Subcutaneous abdominal adipose tissue (tissue), 5 donors: ENCODE results near the gene LPAR1.
"Not testable (repeated sequence)": the region's sequence is repeated elsewhere in the genome, so short reads cannot be mapped to it uniquely, and the experiment has no call there.

ENCODE experiments used
- H3K27ac ChIP-seq: one replicate; pipeline ENCODE4 v1.7.0; 2013; ENCODE audit warnings: low read depth, mild to moderate bottlenecking, inconsistent platforms, low read length, moderate library complexity
- H3K27me3 ChIP-seq, 5 donors: one replicate each; pipeline ENCODE4 v1.7.0; 2013; ENCODE audit warnings: low read length in 5 of 5, inconsistent platforms in 1 of 5; ENCODE audit not compliant: control insufficient read depth in 5 of 5, insufficient read depth in 4 of 5
- H3K36me3 ChIP-seq, 5 donors: one replicate each; pipeline ENCODE4 v1.7.0; 2013; ENCODE audit warnings: low read length in 5 of 5; ENCODE audit not compliant: control insufficient read depth in 5 of 5, insufficient read depth in 5 of 5
- H3K4me1 ChIP-seq, 5 donors: one replicate each; pipeline ENCODE4 v1.7.0; 2013; ENCODE audit warnings: low read length in 5 of 5, mild to moderate bottlenecking in 3 of 5, moderate library complexity in 1 of 5; ENCODE audit not compliant: control insufficient read depth in 5 of 5, insufficient read depth in 5 of 5
- H3K4me3 ChIP-seq, 5 donors: one replicate each; pipeline ENCODE4 v1.7.0; 2013; ENCODE audit warnings: low read length in 5 of 5, low read depth in 1 of 5
- H3K9ac ChIP-seq, 5 donors: one replicate each; pipeline ENCODE4 v1.7.0; 2013; ENCODE audit warnings: low read length in 5 of 5, mild to moderate bottlenecking in 4 of 5, moderate library complexity in 3 of 5
- H3K9me3 ChIP-seq, 5 donors: one replicate each; pipeline ENCODE4 v1.7.0; 2013; ENCODE audit warnings: low read length in 5 of 5; ENCODE audit not compliant: control insufficient read depth in 5 of 5
- donor health status: healthy.
- donor health status: healthy.
- donor health status: healthy.
- donor health status: healthy.
- donor health status: healthy.

LPAR1 gene

DNA sequence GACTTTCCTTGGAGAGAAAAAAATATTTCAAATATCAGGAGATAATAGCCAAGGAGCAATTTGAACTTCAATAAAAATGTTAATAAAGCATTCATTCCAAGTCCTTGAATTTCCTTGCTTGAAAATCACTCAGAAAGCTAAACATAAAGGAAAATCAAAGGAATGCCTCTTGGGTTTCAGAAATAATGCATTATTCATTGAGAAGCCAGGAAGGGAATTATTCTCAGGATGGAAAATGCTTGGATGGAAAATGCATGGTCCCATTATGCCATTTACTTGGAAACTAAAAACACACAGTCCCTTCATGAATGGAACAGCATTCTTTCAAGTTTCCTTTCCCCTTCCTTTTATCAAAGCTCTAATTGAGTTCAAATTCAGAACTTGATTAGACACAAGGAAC is 160.9 kb downstream of the LPAR1 start:
- H3K4me3 ChIP-seq = no peak overlapping the region
- H3K27ac ChIP-seq = no peak overlapping the region

DNA sequence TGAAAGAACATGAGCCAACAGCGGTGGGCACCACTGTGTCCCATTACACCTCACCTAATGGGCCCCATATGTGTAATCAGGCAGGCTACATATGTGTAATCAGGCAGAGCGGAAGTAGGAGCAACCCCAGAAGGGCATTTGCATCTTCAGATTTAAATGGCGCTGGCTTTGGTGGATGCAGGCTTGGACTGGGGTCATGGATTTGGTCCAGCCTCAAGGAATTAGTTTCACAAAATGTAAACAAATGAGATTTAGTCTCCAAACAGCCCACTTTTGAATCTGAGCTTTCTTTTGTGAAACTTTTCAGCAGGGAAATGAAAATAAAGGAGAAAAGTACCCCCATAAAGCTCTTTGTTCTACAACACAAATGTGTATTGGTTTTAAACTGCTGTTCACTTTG is 161.3 kb downstream of the LPAR1 start:
- no peaks in the 10 kb centered on the region for H3K27me3 ChIP-seq
- H3K27ac ChIP-seq = no peak overlapping the region
- H3K4me3 ChIP-seq = no peak overlapping the region
- H3K9ac ChIP-seq = no peak overlapping the region
- peaks cover 0 to 4% (median 0%) of the 10 kb centered on the region in 5 donors for H3K36me3 ChIP-seq
- no peaks in the 10 kb centered on the region for H3K9me3 ChIP-seq
- peaks cover 0 to 9% (median 3%) of the 10 kb centered on the region in 5 donors for H3K4me1 ChIP-seq

More for the DNA sequence above, 160.9 kb downstream of the LPAR1 start:
- H3K9ac ChIP-seq = no peak overlapping the region
- H3K4me1 ChIP-seq = peaks cover 0 to 9% (median 3%) of the 10 kb centered on the region in 5 donors
- no peaks in the 10 kb centered on the region for H3K9me3 ChIP-seq
- H3K27me3 ChIP-seq = no peaks in the 10 kb centered on the region
- peaks cover 0 to 4% (median 0%) of the 10 kb centered on the region in 5 donors for H3K36me3 ChIP-seq

DNA sequence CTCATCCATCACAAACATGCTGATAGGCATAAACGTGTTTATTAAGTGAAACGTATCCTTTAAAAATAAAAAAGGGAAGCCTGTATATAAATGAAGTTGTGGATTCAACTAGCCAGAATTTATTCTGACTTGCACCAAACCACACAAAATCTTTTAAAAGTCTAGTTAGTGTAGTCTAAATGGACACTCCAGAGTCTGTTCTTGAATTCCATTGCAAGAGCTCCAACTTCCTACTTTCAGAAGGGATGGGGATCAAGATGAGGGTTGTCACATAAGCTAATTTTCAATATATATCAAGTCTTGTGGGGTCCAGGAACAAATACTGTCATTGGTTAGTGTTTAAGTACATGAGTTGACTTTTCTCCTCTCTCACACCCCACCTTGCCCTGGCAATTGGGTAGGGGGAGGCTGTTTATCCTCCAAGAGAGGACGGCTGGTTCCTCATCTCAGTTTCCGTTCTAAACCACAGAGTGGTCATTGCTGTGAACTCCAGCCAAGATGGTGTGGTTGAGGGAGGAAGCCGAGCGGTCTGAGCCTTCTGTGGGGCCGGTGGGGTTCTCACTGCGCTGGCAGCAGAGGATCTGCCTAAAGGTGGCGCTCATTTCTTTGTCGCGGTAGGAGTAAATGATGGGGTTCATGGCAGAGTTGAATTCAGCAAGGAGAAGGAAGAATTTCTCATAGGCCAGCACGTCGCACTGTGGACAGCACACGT is 163.2 kb downstream of the LPAR1 start:
- no peak overlapping the region for H3K4me3 ChIP-seq
- H3K9ac ChIP-seq = no peak overlapping the region
- H3K27me3 ChIP-seq = no peaks in the 10 kb centered on the region
- no peak overlapping the region for H3K27ac ChIP-seq
- peaks cover 0 to 4% (median 0%) of the 10 kb centered on the region in 5 donors for H3K36me3 ChIP-seq
- H3K4me1 ChIP-seq = peaks cover 0 to 4% (median 2%) of the 10 kb centered on the region in 5 donors
- no peaks in the 10 kb centered on the region for H3K9me3 ChIP-seq

DNA sequence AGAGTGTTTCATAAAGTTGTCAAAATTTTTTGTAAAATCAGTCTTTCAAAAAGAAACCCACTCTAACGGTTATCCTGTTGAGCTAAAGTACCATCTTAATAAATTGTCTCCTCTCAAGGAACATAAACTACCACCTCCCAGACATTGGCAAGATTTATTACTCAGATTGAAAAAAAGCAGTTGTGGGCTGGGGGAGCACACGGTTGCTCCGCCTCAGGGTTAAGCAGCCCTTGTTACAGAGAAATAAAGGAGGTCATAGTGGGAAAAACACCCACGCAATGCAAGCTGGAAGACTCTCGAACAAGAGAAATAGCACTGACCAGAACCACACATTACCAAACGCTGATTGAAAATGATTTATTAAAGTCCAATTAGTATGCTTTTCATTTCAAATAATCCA is 165.3 kb downstream of the LPAR1 start:
- H3K4me3 ChIP-seq = no peak overlapping the region
- no peak overlapping the region for H3K9ac ChIP-seq
- H3K4me1 ChIP-seq = no peaks in the 10 kb centered on the region
- H3K9me3 ChIP-seq = no peaks in the 10 kb centered on the region
- no peaks in the 10 kb centered on the region for H3K27me3 ChIP-seq
- peaks cover 0 to 4% (median 0%) of the 10 kb centered on the region in 5 donors for H3K36me3 ChIP-seq
- H3K27ac ChIP-seq = no peak overlapping the region

DNA sequence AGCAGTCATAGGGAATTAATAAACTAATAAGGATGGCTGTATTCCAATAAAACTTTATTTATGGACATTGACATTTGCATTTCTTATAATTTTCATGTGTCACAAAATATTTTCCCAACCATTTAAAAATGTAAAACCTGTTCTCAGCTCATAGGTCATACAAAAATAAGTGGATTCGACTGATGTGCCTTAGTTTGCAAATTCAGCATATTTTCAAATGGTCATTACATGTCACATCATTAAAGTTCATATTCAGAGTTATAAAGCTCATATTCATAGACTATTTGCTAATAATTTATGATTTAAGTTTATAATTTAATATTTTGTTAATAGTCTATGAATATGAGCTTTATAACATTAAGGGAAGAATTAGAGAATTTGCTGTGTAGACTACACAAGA is 166.5 kb downstream of the LPAR1 start:
- no peaks in the 10 kb centered on the region for H3K9me3 ChIP-seq
- H3K4me3 ChIP-seq = no peak overlapping the region

DNA sequence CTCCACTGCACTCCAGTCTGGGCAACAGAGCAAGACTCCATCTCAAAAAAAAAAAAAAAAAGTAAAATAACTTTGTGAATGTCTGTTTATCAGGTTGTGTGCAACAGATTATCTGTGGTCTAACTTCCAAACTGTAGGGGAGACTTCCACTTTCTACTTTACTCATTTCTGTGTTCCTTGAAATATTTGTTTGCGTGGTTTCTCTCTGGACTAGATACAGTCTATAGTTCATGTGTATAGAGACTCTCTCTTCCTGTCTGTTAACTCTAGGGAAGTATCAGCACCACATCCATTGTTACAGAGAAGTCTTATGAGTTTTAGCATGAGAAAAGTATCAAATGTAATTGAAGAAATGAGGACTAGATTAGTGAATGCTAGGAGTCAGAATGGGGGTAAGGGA is 168.3 kb downstream of the LPAR1 start:
- Histone ChIP-seq H3K9me3 (no peaks in the 10 kb centered on the region), H3K36me3 (no peaks in the 10 kb centered on the region), H3K27ac (no peak overlapping the region), H3K4me1 (no peaks in the 10 kb centered on the region), H3K27me3 (no peaks in the 10 kb centered on the region), H3K4me3 (no peak overlapping the region), H3K9ac (no peak overlapping the region)

More for the DNA sequence above, 166.5 kb downstream of the LPAR1 start:
- H3K27ac ChIP-seq = no peak overlapping the region
- H3K36me3 ChIP-seq = peaks cover 0 to 4% (median 0%) of the 10 kb centered on the region in 5 donors
- no peak overlapping the region for H3K9ac ChIP-seq
- no peaks in the 10 kb centered on the region for H3K4me1 ChIP-seq
- no peaks in the 10 kb centered on the region for H3K27me3 ChIP-seq

DNA sequence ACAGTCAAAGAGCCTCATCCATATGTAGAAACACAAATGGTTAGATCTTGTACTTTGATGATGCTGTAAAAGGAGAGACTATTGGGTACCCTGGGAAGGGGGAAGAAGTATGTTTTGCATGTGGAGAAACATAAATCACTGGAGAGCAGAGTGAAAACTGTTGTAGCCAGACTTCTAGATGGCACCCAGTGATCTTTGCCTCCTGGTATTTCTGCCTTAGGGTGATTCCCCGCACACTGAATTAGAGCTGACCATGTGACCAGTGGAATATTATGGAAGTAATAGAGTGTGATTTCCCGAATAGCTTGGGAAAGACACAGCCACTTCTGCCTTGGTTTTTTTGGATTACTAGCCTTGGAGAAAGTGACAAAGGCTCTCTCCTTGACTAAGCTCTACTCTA is 174.3 kb downstream of the LPAR1 start:
- no peaks in the 10 kb centered on the region for H3K36me3 ChIP-seq
- no peaks in the 10 kb centered on the region for H3K4me1 ChIP-seq
- peaks cover 0 to 36% (median 15%) of the 10 kb centered on the region in 5 donors for H3K9me3 ChIP-seq
- H3K27me3 ChIP-seq = no peaks in the 10 kb centered on the region
- H3K27ac ChIP-seq = no peak overlapping the region
- no peak overlapping the region for H3K9ac ChIP-seq
- H3K4me3 ChIP-seq = no peak overlapping the region

DNA sequence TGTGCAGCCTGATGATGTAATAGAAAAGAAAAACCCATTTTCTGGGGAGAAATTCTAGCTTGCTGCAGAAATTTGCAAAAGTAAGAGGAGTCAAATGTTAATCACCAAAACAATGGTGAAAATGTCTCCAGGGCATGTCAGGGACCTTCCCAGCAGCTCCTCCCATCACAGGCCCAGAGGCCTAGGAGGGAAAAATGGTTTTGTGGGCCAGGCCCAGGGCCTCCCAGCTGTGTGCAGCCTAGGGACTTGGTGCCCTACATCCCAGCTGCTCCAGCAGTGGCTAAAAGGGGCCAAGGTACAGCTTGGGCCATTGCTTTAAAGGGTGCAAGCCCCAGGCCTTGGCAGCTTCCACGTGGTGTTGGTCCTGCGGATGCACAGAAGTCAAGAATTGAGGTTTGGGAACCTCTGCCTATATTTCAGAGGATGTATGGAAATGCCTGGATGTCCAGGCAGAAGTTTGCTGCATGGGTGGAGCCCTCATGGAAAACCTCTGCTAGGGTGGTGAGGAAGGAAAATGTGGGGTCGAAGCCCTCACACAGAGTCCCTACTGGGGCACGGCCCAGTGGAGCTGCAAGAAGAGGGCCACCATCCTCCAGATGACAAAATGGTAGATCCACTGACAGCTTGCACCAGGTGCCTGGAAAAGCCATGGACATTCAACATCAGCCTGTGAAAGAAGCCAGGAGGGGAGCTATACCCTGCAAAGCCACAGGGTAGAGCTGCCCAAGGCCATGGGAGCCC is 176.7 kb downstream of the LPAR1 start:
- not testable (repeated sequence) for H3K4me1 ChIP-seq, H3K4me3 ChIP-seq, H3K36me3 ChIP-seq, H3K9ac ChIP-seq, H3K27me3 ChIP-seq, H3K27ac ChIP-seq
- H3K9me3 ChIP-seq = peaks cover 0 to 36% (median 15%) of the 10 kb centered on the region in 5 donors

DNA sequence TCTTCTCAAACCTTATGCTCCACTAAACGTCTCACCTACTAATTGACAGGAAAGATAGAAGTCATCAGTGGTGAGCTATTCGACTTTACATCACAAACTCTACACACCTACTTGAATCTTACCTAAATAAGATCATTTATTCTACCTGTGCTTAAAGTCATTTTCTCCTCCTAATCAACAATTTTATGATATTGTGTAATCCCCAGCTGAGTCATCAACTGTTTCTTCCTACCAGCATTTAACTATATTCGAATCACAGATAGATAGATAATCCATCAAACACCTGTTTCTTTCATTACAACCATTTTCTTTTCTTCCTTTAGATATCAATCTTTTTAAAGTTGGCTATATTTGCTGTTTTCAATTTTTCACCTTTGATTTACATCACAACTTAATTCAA is 181.5 kb downstream of the LPAR1 start:
- Histone ChIP-seq H3K36me3 (no peaks in the 10 kb centered on the region), H3K27ac (no peak overlapping the region), H3K4me3 (no peak overlapping the region), H3K9ac (no peak overlapping the region), H3K4me1 (no peaks in the 10 kb centered on the region), H3K27me3 (no peaks in the 10 kb centered on the region), H3K9me3 (peaks cover 2 to 31% (median 15%) of the 10 kb centered on the region in 5 donors)

DNA sequence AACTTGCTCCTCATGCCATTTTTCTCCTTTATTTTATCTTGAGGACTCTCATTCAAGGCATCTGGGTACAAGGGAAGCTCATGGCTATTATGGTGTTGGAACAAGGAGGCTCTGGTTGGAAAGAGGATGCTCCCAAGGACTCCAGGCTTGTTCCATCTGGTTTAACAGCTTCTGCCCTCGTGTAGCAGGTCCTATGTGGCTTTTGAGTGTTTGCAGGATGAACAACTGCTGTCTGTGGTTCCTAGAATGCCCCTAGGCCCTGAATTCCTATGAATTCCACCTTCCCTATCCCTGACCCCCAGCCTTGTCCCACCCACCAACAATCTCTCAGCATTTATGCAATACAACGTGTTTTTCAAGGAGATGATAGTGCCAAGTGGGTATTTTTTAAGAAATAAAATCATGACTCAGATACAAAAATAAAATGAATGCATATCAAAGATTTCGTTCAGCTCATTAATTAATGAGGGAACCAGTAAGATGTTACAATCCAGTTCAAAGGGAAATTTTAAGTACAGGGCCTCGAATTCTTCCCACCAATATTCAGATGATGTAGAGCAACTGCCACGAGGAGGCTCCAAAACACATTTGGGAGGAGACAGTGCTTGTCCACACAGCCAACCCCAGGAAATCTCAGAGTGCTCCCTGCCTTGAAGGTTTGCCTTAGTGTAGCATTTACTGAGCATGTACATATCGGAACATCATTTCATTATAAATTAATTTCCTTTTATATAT is 187.7 kb downstream of the LPAR1 start:
- Histone ChIP-seq H3K4me1 (peaks cover 0 to 12% (median 0%) of the 10 kb centered on the region in 5 donors), H3K27ac (no peak overlapping the region), H3K27me3 (no peaks in the 10 kb centered on the region), H3K9me3 (peaks cover 2 to 13% (median 6%) of the 10 kb centered on the region in 5 donors), H3K9ac (no peak overlapping the region), H3K4me3 (no peak overlapping the region), H3K36me3 (no peaks in the 10 kb centered on the region)
